Esophagus squamous epithelium (tissue), 5 donors: ENCODE measurements around the gene PTPRN2. TPM values are rescaled to one million over a fixed set of nuclear protein-coding genes. Genes with fewer than 3 reads are reported as not detected.
"Not testable (repeated sequence)": the region's sequence is repeated elsewhere in the genome, so short reads cannot be mapped to it uniquely, and the experiment has no call there.

Source experiments
- DNase-seq: peaks from one replicate; lab custom pipeline; 2025; lab: John Stamatoyannopoulos, UW
- H3K27ac ChIP-seq, 4 donors: fragments of 200-600 bp; sonication (generic); one replicate each; pipeline ENCODE4 v1.5.1; 2016 to 2019; ENCODE audit warnings: mild to moderate bottlenecking in 1 of 4
- H3K27me3 ChIP-seq, 4 donors: fragments of 200-600 bp; sonication (generic); 1 replicate in 3 of 4; 2 replicates in 1 of 4; pipeline versions ENCODE4 v1.5.1 to v1.6.0; 2017 to 2021; ENCODE audit warnings: antibody characterized with exemption in 1 of 4
- H3K36me3 ChIP-seq, 3 donors: fragments of 200-600 bp; sonication (generic); one replicate each; pipeline ENCODE4 v1.5.1; 2016 to 2019
- H3K4me1 ChIP-seq, 3 donors: fragments of 200-600 bp; sonication (generic); one replicate each; pipeline ENCODE4 v1.5.1; 2017 to 2019
- H3K4me3 ChIP-seq, 4 donors: fragments of 200-600 bp; sonication (generic); 1 replicate in 3 of 4; 2 replicates in 1 of 4; pipeline ENCODE4 v1.5.1; 2016 to 2019; ENCODE audit warnings: mild to moderate bottlenecking in 2 of 4, moderate library complexity in 1 of 4
- H3K9me3 ChIP-seq, 3 donors: fragments of 200-600 bp; sonication (generic); one replicate each; pipeline ENCODE4 v1.5.1; 2016 to 2019
- CTCF ChIP-seq, 6 experiments: fragments of 450-650 bp in 4 of 6; fragments of 200-600 bp in 2 of 6; sonication (generic) in 2 of 6; IDR thresholded peaks; one replicate each; pipeline ENCODE4 v1.5.1; 2016 to 2019; ENCODE audit warnings: antibody characterized with exemption in 6 of 6, mild to moderate bottlenecking in 4 of 6, moderate library complexity in 4 of 6
- POLR2A ChIP-seq, 4 donors: fragments of 450-650 bp; IDR thresholded peaks; one replicate each; pipeline ENCODE4 v1.6.1; 2017; ENCODE audit warnings: antibody characterized with exemption in 4 of 4, mild to moderate bottlenecking in 4 of 4, moderate library complexity in 3 of 4
- WGBS, 2 donors: methylation state at CpG; one replicate each; pipeline ENCODE4 v1.1.5; 2018; 5-methylcytosine and 5-hydroxymethylcytosine counted together
- intact Hi-C: fragments of 100-400 bp; cut with DNase I; formaldehyde crosslinking; loops from one replicate; pipeline ENCODE4 v1.15.0; 2022
- total RNA-seq, 4 donors: library from RNA; depleted of rRNA; stranded (reverse); fragments of >200 nt; gene quantifications; one replicate each; pipeline ENCODE4 v1.1.0, GENCODE V29; 2016
- donor health status: DM: yes; HTN: yes; CAD: no.

PTPRN2 gene
- total RNA-seq, 4 donors from 2014 or later = 0.38 to 2.7 (median 1.0) TPM

- WGBS, 2 donors = 84 to 85% methylated on average over 9 of the region's 15 CpGs
- no peak for DNase-seq
- H3K4me1 ChIP-seq = no peaks in the 10 kb centered on the region
- H3K27ac ChIP-seq = no peak overlapping the region
- TF ChIP-seq CTCF (IDR thresholded peaks at IDR 0.05) (no peak), POLR2A (IDR thresholded peaks at IDR 0.05) (no peak)
- H3K36me3 ChIP-seq = no peaks in the 10 kb centered on the region
- peaks cover 0 to 40% (median 25%) of the 10 kb centered on the region in 3 donors for H3K9me3 ChIP-seq
- intact Hi-C loops = no loop called here
- H3K27me3 ChIP-seq = peaks cover 0 to 22% (median 0%) of the 10 kb centered on the region in 4 donors
- H3K4me3 ChIP-seq = no peak overlapping the region
These were observed 79.7 kb downstream of the PTPRN2 start for GRCh38 chr7:158507917-158508316.

- peaks cover 0 to 22% (median 0%) of the 10 kb centered on the region in 4 donors for H3K27me3 ChIP-seq
- H3K4me3 ChIP-seq, H3K36me3 ChIP-seq, H3K27ac ChIP-seq, H3K4me1 ChIP-seq, DNase-seq, intact Hi-C loops: not testable (repeated sequence)
- WGBS, 2 donors = 76 to 87% methylated on average over 3 to 7 of the region's 7 CpGs
- peaks cover 0 to 34% (median 25%) of the 10 kb centered on the region in 3 donors for H3K9me3 ChIP-seq
These were observed 80.4 kb downstream of the PTPRN2 start for GRCh38 chr7:158507175-158507574.

GRCh38 chr7:158506626-158507025 is 81.0 kb downstream of the PTPRN2 start:
- H3K4me1 ChIP-seq = no peaks in the 10 kb centered on the region
- no peak overlapping the region for H3K27ac ChIP-seq
- 95 to 100% methylated on average over 2 to 3 of the region's 12 CpGs for WGBS, 2 donors
- no peak for TF ChIP-seq POLR2A (IDR thresholded peaks at IDR 0.05)
- no peak for TF ChIP-seq CTCF (IDR thresholded peaks at IDR 0.05)
- H3K9me3 ChIP-seq = peaks cover 0 to 29% (median 21%) of the 10 kb centered on the region in 3 donors
- H3K4me3 ChIP-seq = no peak overlapping the region
- H3K27me3 ChIP-seq = peaks cover 0 to 23% (median 0%) of the 10 kb centered on the region in 4 donors
- DNase-seq = no peak
- intact Hi-C loops = no loop called here
- no peaks in the 10 kb centered on the region for H3K36me3 ChIP-seq

GRCh38 chr7:158505683-158506082 is 81.9 kb downstream of the PTPRN2 start:
- H3K9me3 ChIP-seq = peaks cover 0 to 23% (median 14%) of the 10 kb centered on the region in 3 donors
- no peak overlapping the region for H3K4me3 ChIP-seq
- 84 to 94% methylated on average over 9 to 11 of the region's 14 CpGs for WGBS, 2 donors
- H3K27me3 ChIP-seq = peaks cover 0 to 27% (median 0%) of the 10 kb centered on the region in 4 donors
- TF ChIP-seq CTCF (IDR thresholded peaks at IDR 0.05) (no peak), POLR2A (IDR thresholded peaks at IDR 0.05) (no peak)
- H3K27ac ChIP-seq = no peak overlapping the region
- no peak for DNase-seq
- H3K4me1 ChIP-seq = no peaks in the 10 kb centered on the region
- no peaks in the 10 kb centered on the region for H3K36me3 ChIP-seq
- intact Hi-C loops = no loop called here

- WGBS, 2 donors = 77 to 79% methylated on average over 11 of the region's 11 CpGs
These were observed 85.4 kb downstream of the PTPRN2 start for GRCh38 chr7:158502068-158502750.

More at GRCh38 chr7:158502068-158502750, 85.4 kb downstream of the PTPRN2 start:
- no peak for TF ChIP-seq CTCF (IDR thresholded peaks at IDR 0.05)
- no peak for TF ChIP-seq POLR2A (IDR thresholded peaks at IDR 0.05)
- intact Hi-C loops = no loop called here
- no peaks in the 10 kb centered on the region for H3K4me1 ChIP-seq
- no peaks in the 10 kb centered on the region for H3K36me3 ChIP-seq
- peaks cover 0 to 27% (median 0%) of the 10 kb centered on the region in 4 donors for H3K27me3 ChIP-seq
- no peak overlapping the region for H3K4me3 ChIP-seq
- DNase-seq = no peak
- H3K27ac ChIP-seq = no peak overlapping the region
- H3K9me3 ChIP-seq = peaks cover 0 to 23% (median 14%) of the 10 kb centered on the region in 3 donors
